Fibroblast of the aortic adventitia (primary cell): ENCODE data around the gene HCLS1. TPM values are rescaled to one million over a fixed set of nuclear protein-coding genes. Genes with fewer than 3 reads are reported as not detected.
"Not testable (repeated sequence)": the region's sequence is repeated elsewhere in the genome, so short reads cannot be mapped to it uniquely, and the experiment has no call there.

Source experiments
- DNase-seq: peaks from one replicate; pipeline ENCODE4 v3.0.0-alpha.2; 2010; ENCODE audit warnings: low read depth
- H3K4me3 ChIP-seq: 2 replicates; pipeline ENCODE4 v1.5.1; 2011; ENCODE audit warnings: low read depth, mild to moderate bottlenecking, control low read depth, low read length, moderate library complexity
- total RNA-seq: library from RNA; depleted of rRNA; stranded (reverse); fragments of >200 nt; gene quantifications from 2 replicates; pipeline ENCODE4 v1.2.3, GENCODE V29; 2012; ENCODE audit warnings: low replicate concordance
- TF ChIP-seq, protein P1 (sequence below): IDR thresholded peaks from 2 replicates; pipeline ENCODE4 v1.5.1; 2011; ENCODE audit warnings: mild to moderate bottlenecking, low read length, control low read depth, inconsistent platforms; ENCODE audit not compliant: insufficient read depth

The HCLS1 gene
- total RNA-seq, 1 donor = 7.5 TPM

GRCh38 chr3:121698476-121698875 lies 37.8 kb upstream of the HCLS1 start:
- H3K4me3 ChIP-seq = no peak overlapping the region
- DNase-seq = no peak
- TF ChIP-seq, protein P1, sequence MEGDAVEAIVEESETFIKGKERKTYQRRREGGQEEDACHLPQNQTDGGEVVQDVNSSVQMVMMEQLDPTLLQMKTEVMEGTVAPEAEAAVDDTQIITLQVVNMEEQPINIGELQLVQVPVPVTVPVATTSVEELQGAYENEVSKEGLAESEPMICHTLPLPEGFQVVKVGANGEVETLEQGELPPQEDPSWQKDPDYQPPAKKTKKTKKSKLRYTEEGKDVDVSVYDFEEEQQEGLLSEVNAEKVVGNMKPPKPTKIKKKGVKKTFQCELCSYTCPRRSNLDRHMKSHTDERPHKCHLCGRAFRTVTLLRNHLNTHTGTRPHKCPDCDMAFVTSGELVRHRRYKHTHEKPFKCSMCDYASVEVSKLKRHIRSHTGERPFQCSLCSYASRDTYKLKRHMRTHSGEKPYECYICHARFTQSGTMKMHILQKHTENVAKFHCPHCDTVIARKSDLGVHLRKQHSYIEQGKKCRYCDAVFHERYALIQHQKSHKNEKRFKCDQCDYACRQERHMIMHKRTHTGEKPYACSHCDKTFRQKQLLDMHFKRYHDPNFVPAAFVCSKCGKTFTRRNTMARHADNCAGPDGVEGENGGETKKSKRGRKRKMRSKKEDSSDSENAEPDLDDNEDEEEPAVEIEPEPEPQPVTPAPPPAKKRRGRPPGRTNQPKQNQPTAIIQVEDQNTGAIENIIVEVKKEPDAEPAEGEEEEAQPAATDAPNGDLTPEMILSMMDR = no peak

- no peak for DNase-seq
- TF ChIP-seq, protein P1 = no peak
- H3K4me3 ChIP-seq = no peak overlapping the region
Observed at GRCh38 chr3:121696186-121696585, 35.5 kb upstream of the HCLS1 start.

DNA sequence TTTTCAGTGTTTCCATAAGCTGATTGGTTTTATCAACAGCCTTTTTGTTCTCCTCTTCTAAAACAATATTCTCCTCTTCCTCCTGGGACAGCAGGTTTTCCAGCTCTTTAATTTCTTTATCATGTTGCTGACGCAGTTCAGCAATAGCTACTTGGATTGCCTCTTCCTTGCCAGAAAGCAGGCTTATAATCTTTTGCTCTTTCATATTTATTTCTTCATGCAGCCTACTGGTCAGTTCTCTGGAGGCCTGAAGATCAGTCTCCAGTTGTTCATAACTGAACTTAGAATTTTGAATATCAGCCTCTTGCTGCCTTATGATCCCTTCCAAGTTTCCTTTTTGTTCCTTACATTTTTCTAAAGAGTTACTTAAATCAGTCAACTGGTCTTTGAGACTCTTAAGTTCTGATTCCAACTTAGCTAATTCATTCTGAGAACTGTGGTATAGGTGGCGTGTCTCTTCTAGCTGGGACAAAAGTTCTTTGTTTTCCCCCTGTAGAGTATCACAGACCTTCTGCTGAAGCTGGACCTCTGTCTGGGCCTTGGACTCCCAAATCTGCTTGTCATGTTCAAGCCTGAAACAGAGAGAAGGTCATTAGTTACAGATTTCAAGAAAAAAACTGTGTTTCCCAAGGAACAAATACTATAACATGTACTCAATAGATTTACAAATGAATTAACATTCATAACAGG lies 31.5 kb upstream of the HCLS1 start:
- DNase-seq = no peak
- TF ChIP-seq, protein P1 = no peak
- no peak overlapping the region for H3K4me3 ChIP-seq

GRCh38 chr3:121690777-121691405 lies 30.2 kb upstream of the HCLS1 start:
- no peak overlapping the region for H3K4me3 ChIP-seq
- no peak for DNase-seq
- TF ChIP-seq, protein P1 = no peak

GRCh38 chr3:121688747-121689146 lies 28.0 kb upstream of the HCLS1 start:
- DNase-seq, H3K4me3 ChIP-seq: not testable (repeated sequence)

- no peak for DNase-seq
- TF ChIP-seq, protein P1 = no peak
Observed at GRCh38 chr3:121681792-121682191, 21.1 kb upstream of the HCLS1 start.

DNA sequence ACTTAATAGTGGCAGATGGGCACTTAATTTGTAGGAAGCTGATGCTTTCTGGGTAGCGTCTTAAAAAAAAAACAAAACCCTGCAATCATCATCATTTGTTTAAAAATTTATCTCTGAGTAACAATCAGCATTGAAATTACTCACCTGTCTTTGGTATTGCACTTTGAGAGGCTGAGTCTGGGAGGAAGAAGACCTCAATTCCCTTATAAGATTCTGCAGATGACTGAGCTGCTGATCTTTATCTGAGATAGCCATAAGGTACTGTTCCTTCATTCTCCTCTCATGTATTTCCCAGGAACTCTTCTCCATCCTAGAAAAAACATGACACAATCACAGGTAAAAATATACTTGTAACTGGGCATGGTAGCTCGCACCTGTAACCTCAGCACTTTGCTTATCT lies 16.4 kb upstream of the HCLS1 start:
- no peak for DNase-seq
- H3K4me3 ChIP-seq = no peak overlapping the region
- TF ChIP-seq, protein P1 = no peak

More at GRCh38 chr3:121681792-121682191, 21.1 kb upstream of the HCLS1 start:
- H3K4me3 ChIP-seq = no peak overlapping the region
